GM19238 (cell line): ENCODE data around the gene CAMK1.

ENCODE experiments used
- DNase-seq: peaks from one replicate; pipeline ENCODE4 v3.0.0; 2011; ENCODE audit warnings: low spot score; ENCODE audit not compliant: insufficient read length

The CAMK1 gene

DNA sequence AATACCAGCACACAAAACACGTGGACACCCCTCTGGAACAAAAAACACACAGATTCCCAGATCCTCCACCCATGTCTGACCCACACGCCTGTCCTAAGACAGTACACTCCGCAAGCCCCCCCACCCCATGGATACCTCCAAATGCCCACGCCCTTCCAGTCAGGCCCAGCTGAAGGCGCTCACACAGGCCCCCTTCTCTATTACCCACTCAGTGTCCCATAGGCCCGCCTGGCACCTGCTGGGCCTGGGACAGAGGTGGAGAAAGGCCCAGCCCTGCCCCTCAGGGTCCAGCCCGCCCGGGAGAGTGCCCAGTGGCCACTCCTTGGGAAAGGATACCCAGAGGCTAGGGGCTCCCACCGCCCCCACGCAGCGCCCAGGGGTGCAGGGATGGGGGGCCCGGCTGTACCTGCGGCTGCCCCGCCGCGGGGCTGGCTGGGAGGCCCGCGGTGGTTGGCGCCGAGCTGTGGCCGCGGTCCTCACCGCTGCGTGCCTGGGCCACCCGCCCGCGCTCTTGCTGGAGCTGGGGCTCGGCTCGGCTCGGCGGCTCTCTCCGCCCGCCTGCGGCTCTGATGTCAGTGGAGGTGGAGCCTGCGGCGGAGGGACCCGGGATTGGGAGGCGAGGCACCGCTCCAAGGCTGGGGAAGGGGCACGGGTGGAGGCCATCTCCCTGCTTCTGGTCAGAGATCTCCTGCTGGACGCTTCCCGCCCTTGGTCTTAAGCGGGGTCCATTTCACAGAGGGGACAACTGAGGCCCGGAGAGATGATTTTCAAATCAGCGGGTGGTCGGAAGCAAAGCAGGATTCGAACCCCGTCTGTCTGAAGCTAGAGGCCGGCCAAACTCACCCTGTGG is at the start of gene CAMK1:
Gene CAMK1 (minus strand): TSS at position 522 of the 850 bp plus-strand sequence. CDS start 2,198 bp downstream, outside the sequence.
- DNase-seq, result peak; percentile 48

GRCh38 chr3:9818666-9819335 is 49.1 kb upstream of the CAMK1 start:
- no peak for DNase-seq

GRCh38 chr3:9817436-9817835 is 47.7 kb upstream of the CAMK1 start:
- no peak for DNase-seq

- no peak for DNase-seq
Measured at GRCh38 chr3:9815986-9816385, 46.2 kb upstream of the CAMK1 start.

DNA sequence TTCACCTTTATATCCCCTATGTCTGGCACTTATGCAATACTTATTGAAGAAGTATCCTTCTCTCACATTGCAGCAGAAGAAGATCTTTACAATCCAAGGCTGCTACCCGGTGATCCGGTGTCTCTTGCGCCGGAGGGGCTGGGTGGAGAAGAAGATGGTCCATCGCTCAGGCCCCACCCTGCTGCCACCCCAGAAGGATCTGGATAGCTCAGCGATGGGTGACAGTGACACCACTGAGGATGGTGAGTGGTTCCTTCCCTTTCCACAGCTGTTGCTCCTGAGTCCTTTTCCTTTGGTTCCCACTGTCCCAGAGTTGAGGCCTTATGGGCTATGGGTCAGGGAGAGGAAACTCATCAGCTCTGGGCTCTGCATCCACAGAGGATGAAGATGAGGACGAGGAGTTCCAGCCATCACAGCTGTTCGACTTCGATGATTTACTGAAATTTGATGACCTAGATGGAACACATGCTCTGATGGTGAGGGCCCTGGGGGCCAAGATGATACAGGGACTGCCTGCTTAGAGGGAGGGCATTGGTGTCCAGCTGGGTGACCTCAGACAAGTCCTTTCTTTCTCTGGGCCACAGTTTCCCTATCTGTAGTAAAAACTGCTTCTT is 43.2 kb upstream of the CAMK1 start:
- DNase-seq, result no peak

DNA sequence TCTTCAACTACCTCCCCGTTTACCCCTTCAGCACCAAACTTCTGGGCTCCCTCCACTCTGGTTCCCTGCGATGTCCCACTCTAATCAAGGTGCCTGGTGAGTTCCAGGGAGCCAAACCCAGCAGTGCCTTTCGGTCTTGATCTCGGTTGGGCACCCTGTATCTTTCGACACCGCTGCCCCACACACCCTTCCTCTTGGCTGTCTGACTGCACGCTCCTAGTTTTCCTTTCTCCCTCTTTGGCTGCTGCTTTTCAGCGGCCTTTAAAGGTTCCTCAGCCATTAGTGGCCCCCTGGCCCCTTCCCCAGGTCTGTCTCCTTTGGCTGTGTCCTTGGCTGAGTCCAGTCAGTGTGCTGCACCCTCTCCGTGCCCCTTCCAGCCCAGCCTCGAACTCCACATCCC is 41.1 kb upstream of the CAMK1 start:
- no peak for DNase-seq

- DNase-seq, result no peak
Measured at GRCh38 chr3:9810433-9810770, 40.7 kb upstream of the CAMK1 start.

GRCh38 chr3:9809615-9810432 is 40.1 kb upstream of the CAMK1 start, which contains the start of gene TTLL3:
Gene TTLL3 (plus strand): TSS chr3:9810262. CDS start chr3:9810662, 400 bp downstream.
- DNase-seq, result peak; percentile 61

DNA sequence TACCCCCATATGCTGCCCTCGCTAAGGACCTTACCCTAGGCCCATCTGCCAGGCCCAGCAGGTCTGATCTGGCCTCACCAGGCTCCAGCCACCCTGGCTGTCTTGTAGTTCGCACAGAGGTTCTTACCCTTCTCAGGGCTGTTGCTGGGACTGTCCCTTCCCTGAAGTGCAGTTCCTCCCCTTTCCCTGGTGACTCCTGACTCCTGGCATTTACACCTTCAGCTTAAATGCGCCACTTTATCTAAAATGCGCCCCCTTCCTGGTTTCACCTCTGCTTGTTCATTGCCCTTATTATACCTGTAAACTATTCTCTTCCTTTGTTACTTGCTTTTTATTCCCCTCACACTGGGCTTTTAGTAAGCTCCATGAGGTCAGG is 39.5 kb upstream of the CAMK1 start:
- DNase-seq, result no peak

DNA sequence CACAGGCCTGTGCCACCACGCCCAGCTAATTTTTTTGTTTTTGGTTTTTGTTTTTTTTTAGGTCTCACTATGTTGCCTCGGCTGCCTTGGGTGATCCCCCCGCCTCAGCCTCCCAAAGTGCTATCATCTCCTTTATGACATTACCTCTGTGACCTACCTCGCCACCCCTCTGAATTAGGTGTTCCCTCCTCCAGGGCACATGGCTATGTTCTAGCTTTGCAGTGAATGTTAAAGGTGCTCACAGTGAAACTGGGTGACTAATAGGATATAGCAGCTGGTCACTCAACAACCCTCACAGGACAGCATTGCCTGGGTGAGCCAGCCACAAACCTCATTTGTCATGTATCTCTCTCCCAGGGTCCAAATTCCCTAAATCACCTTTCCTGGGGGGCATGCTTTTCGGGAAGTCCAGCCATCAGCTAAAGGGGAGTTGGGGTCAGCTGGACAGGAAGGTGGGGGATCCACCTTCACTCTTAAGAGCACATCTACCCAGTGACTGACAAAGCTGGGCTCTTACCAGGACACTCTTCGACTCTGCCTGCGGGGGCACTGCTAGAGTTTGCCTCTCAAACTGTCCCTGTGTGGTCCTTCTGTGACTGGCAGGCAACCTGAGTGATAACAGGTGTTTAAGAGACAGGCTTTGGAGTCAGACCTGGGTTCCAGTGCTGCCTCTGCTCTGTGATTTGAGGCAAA is 38.7 kb upstream of the CAMK1 start:
- peak; percentile 48 for DNase-seq

- DNase-seq, result no peak
Measured at GRCh38 chr3:9807981-9808344, 38.2 kb upstream of the CAMK1 start.

DNA sequence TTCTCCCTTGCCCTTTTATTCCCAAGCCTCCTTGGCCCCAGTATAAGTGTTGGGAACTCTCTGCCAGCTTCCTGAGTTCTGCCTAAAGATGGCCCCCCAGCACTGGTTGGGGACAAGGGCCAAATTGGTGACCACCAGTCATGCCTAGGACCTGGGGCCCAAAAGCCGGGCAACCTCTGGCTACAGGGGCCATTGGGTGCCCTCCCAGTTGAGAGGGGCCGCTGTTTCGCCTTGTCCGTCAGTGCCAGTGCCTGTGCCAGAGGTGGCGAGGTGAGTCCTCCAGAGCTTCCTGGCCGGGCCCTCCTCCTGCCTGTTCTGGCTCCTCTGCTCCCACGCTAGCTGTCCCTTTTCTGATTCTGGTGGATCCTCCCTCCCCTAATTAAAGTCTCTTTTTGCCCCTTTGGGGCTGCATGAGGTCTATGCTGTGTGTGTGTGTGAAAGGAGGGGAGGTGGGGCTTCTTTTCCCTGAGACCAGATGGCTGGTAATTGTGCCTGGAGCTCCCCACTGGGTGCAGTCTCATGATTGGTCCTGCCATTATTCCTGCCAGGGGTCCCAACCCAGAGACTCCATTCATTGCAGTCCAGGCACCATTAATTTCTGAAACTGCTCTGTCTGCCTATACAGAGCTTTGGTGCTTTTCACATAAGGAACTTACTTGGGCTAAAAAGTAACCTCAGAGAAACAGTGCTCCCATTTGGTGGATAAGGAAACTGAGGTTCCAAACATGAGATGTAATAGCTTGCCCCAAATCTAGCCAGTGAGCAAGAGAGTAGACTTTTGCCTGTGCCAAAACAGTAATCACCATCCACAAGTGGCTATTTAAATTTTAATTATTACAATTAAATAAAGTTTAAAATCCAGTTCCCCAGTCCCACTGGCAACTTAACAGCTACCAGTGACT is 37.2 kb upstream of the CAMK1 start:
- DNase-seq, result no peak

DNA sequence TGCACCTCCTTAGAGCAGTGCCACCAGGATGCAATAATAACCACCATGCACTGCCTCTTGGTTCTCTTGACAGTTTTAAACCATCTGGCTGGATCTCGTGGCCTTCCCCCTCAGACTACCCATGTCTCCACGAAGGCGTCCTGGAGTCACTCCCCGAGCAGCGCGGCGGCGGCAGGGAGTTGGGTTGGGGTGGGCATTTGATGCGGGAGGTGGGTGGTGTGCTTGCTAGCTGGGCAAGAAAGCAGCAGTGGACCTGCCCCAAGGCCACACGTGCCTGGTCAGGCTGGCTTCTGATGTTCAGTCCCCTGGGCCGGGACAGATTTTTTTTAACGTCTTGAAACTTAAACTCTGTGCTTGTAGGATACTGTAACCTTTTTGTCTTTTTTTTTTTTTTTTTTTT is 36.4 kb upstream of the CAMK1 start:
- no peak for DNase-seq

GRCh38 chr3:9804996-9805395 is 35.2 kb upstream of the CAMK1 start:
- DNase-seq, result no peak

DNA sequence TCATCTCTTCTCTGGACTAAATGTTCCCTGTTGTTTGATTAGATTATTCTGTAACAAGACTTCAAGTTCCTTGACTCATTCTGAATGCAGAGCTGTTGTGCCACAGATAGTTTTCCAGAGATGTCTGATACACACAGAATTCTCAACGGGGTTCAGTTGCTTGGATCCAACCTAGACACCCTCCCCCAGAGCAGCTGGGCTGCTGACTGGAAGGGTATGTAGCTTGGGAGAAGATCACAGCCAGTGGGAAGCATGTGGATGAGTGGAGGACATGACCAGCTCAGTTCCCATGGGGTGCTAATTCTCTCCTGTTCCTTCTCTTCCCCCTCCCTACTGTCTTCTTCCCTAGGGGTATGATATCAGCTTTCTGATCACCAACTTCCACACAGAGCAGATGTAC is 33.7 kb upstream of the CAMK1 start:
- no peak for DNase-seq

GRCh38 chr3:9800529-9800928 is 30.8 kb upstream of the CAMK1 start:
- no peak for DNase-seq

DNA sequence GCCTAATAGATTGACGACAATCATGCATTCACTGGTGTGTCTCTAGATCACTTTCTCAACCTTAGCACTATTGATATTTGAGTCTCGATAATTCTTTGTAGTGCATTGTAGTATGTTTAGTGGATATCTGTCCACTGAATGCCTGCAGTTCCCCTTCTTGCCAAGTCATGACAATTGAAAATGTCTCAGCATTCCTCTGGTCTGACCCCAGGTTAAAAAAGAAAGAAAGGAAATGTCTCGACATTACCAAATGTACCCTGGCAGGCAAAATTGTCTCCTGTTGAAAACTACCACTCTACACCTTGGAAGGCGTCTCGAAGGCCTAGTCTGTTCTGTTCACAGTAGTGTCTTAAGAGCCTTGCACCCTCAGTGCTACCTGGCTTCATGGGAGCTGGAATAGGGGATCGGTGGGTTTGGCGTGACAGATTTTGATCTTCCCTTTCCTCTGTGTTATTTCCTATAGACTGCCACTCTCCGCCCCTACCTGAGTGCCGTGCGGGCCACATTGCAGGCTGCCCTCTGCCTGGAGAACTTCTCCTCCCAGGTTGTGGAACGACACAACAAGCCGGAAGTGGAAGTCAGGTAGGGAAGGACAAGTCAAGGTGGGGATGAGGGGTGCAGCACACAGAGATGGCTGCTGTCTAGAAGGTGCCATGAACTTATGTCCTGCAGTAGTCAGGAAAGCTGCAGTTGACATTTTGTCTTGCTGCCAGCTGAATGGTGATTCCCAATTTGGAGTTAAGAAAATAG is 27.6 kb upstream of the CAMK1 start:
- DNase-seq, result no peak

DNA sequence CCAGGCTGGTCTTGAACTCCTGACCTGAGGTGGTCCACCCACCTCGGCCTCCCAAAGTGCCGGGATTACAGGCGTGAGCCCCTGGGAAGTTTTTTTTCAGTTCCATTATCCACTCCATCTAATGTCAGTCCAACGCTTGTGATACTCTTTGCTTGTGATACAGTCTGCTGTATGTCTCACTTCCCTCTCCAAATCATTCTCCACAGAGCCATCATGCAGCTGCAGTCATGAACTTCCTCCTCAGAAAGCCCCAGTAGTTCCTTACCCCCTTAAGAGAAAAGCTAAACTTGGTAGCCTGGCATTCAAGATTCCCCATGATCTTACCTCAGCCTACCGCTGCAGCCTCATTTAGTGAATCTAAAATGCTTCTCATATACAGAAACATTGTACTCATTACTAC is 25.5 kb upstream of the CAMK1 start:
- DNase-seq, result no peak

DNA sequence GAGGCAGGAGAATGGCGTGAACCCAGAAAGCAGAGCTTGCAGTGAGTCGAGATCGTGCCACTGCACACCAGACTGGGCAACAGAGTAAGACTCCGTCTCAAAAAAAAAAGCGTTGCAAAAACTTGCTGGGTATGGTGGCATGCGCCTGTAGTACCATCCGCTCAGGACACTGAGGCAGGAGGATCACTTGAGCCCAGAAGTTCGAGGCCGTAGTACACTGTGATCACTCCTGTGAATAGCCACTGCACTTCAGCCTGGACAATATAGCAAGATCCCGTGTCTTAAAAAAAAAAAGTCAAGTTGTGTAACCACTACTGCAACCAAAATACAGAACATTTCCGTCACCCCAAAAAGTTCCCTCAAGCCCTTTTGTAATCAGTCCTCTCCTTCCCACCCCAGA is 24.7 kb upstream of the CAMK1 start:
- DNase-seq, result no peak
